IPS DF 6.9 (cell line): Measurements from ENCODE around the gene FIBIN.
"Not testable (repeated sequence)": the region's sequence is repeated elsewhere in the genome, so short reads cannot be mapped to it uniquely, and the experiment has no call there.

ENCODE experiments used
- DNase-seq: peaks from one replicate; pipeline ENCODE4 v3.0.0-alpha.2; 2013; ENCODE audit warnings: low read depth, low spot score
- H3K27ac ChIP-seq: one replicate; pipeline ENCODE4 v1.5.1; 2013; ENCODE audit warnings: low read length, control low read depth
- H3K27me3 ChIP-seq: 2 replicates; pipeline ENCODE4 v1.6.1; 2013; ENCODE audit warnings: mild to moderate bottlenecking, low read length; ENCODE audit not compliant: control insufficient read depth, insufficient read depth
- H3K36me3 ChIP-seq: 2 replicates; pipeline ENCODE4 v1.6.1; 2013; ENCODE audit warnings: low read length; ENCODE audit not compliant: control insufficient read depth, insufficient read depth
- H3K4me1 ChIP-seq: 2 replicates; pipeline ENCODE4 v1.6.1; 2013; ENCODE audit warnings: low read length; ENCODE audit not compliant: control insufficient read depth, insufficient read depth
- H3K4me3 ChIP-seq: 2 replicates; pipeline ENCODE4 v1.5.1; 2013; ENCODE audit warnings: mild to moderate bottlenecking, low read length
- H3K9me3 ChIP-seq: 2 replicates; pipeline ENCODE4 v1.6.1; 2013; ENCODE audit warnings: low read length, inconsistent platforms; ENCODE audit not compliant: control insufficient read depth, insufficient read depth
- WGBS: extraction: QIAGEN DNeasy Blood & Tissue Kit; methylation state at CpG from one replicate; pipeline ENCODE4 v1.1.7; 2013; ENCODE audit warnings: mixed read lengths, missing lambda C conversion rate; ENCODE audit not compliant: insufficient read length, insufficient coverage; 5-methylcytosine and 5-hydroxymethylcytosine counted together

The FIBIN gene

DNA sequence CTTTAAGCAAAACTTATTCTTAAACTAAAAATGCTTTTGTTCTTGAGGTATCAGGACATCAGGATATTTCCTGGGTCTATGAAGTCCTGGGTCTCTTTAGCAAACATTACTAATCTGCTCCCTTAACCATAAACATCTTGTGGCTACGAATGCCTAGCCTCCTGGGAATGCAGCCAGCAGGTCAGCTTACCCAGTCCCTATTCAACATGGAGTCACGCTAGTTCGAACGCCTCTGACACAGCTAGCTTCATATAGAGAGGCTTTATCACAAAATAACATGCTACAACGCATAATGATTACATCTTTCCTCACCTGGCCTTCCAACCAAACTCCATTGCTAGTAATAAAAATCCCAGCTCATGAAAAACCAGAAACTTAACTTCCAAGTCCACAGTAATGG is 17.5 kb upstream of the FIBIN start:
- no peak for DNase-seq
- Histone ChIP-seq H3K27ac (no peak overlapping the region), H3K4me1 (no peaks in the 10 kb centered on the region), H3K4me3 (no peak overlapping the region), H3K27me3 (no peaks in the 10 kb centered on the region), H3K9me3 (no peaks in the 10 kb centered on the region), H3K36me3 (no peaks in the 10 kb centered on the region)
- no CpG with 5 or more reads among the region's 5 CpGs for WGBS

- not testable (repeated sequence) for H3K27me3 ChIP-seq, H3K27ac ChIP-seq, H3K4me3 ChIP-seq, H3K9me3 ChIP-seq, H3K36me3 ChIP-seq, H3K4me1 ChIP-seq
- WGBS, result no CpG with 5 or more reads among the region's 15 CpGs
- DNase-seq, result peak; percentile 37
These were observed 16.7 kb upstream of the FIBIN start for GRCh38 chr11:26977209-26977608.

DNA sequence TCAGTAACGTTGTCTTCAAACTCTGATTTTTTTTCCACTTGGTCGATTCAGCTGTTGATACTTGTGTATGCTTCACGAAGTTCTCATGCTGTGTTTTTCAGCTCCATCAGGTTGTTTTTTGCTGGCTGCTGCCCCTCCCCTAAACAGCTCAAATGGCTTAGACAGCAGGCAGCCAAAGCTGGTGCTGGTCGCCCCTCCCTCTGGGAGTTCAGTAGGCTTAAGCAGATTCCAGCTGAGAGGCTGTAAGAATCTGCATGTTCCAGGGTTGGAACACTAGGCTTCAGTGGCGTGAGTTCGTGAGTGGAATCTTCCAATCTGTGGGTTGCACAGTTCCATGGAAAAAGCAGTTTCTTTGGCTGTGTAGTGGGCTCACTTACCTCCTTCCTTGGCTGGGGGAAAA is 10.3 kb upstream of the FIBIN start:
- Histone ChIP-seq H3K36me3 (no peaks in the 10 kb centered on the region), H3K27me3 (no peaks in the 10 kb centered on the region), H3K4me3 (no peak overlapping the region), H3K4me1 (no peaks in the 10 kb centered on the region), H3K27ac (no peak overlapping the region), H3K9me3 (no peaks in the 10 kb centered on the region)
- DNase-seq, result no peak
- no CpG with 5 or more reads among the region's 6 CpGs for WGBS

GRCh38 chr11:26985470-26985869 is 8.4 kb upstream of the FIBIN start:
- H3K4me1 ChIP-seq, result no peaks in the 10 kb centered on the region
- H3K27me3 ChIP-seq, result no peaks in the 10 kb centered on the region
- no peak overlapping the region for H3K27ac ChIP-seq
- H3K9me3 ChIP-seq, result no peaks in the 10 kb centered on the region
- H3K36me3 ChIP-seq, result no peaks in the 10 kb centered on the region
- H3K4me3 ChIP-seq, result no peak overlapping the region
- DNase-seq, result no peak
- no CpG with 5 or more reads among the region's 1 CpG for WGBS

GRCh38 chr11:26985943-26986342 is 8.0 kb upstream of the FIBIN start:
- WGBS, result no CpG with 5 or more reads among the region's 4 CpGs
- no peaks in the 10 kb centered on the region for H3K27me3 ChIP-seq
- H3K9me3 ChIP-seq, result no peaks in the 10 kb centered on the region
- H3K36me3 ChIP-seq, result no peaks in the 10 kb centered on the region
- no peak overlapping the region for H3K4me3 ChIP-seq
- H3K27ac ChIP-seq, result no peak overlapping the region
- no peak for DNase-seq
- H3K4me1 ChIP-seq, result no peaks in the 10 kb centered on the region

DNA sequence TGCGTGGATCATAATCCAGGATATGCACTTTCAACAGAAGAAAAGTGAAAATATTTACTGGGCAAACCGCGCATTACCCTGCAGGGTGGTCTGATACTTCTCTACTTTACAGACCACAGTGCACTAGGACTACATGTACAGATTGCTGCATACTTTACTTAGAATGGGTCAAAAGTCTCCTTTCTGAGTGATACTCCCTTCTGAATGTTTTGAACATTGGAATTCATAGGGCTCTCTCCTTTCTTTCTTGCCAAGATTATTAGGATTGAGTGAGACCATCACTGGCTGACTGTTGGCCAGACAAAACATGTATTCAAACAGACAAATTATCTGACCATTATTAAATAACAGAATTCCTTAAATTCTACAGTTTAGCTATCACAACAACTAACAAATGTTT is 6.6 kb upstream of the FIBIN start:
- no peaks in the 10 kb centered on the region for H3K27me3 ChIP-seq
- no CpG with 5 or more reads among the region's 3 CpGs for WGBS
- H3K4me3 ChIP-seq, result no peak overlapping the region
- no peaks in the 10 kb centered on the region for H3K4me1 ChIP-seq
- H3K36me3 ChIP-seq, result no peaks in the 10 kb centered on the region
- H3K9me3 ChIP-seq, result no peaks in the 10 kb centered on the region
- H3K27ac ChIP-seq, result no peak overlapping the region
- no peak for DNase-seq

DNA sequence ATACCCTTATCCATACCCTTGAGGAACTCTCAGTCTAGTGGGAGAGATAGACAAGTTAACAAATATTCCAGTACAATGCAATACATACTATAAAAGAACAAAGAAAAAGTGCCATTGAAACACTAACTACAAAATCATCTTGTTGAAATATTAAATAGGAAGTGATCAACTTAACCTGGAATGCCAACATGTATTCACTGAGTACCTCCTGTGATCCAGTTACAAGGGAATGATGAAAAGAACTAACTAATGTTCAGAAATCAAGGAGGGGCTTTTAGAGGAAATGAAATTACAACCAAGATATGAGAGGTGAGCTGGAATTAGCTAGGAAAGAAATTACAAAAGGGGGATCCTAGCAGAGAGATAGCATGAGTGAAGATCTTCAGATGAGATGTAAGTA is 6.2 kb upstream of the FIBIN start:
- H3K27me3 ChIP-seq, result no peaks in the 10 kb centered on the region
- no peak overlapping the region for H3K27ac ChIP-seq
- H3K4me3 ChIP-seq, result no peak overlapping the region
- no peaks in the 10 kb centered on the region for H3K4me1 ChIP-seq
- H3K9me3 ChIP-seq, result no peaks in the 10 kb centered on the region
- no peak for DNase-seq
- H3K36me3 ChIP-seq, result no peaks in the 10 kb centered on the region

DNA sequence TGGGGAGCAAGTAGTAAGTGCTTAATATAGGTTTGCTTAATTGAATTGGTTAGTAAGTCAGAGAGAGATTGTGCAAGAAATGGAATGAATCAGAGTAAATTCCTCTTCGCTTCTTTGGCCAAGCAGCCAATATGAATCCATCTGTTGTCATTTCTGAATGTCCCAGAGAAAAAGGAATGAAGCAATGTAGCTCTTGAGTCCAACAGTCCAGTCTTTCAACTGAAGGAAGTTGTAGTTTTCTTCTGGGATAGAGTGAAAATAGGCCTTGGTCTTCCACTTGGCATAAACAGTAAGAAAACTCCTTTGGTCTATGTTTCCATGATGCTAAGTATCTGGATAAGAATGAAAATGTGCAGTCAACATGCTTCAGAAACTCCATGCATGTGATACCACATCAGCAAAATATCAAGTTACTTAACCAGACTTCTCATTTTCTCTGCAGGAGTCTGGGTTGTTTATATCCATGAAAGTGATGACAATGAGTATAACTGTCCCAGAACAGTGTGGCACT is 1.8 kb upstream of the FIBIN start:
- no peak for DNase-seq
- Histone ChIP-seq H3K27ac (no peak overlapping the region), H3K36me3 (no peaks in the 10 kb centered on the region), H3K4me3 (no peak overlapping the region), H3K4me1 (no peaks in the 10 kb centered on the region), H3K27me3 (no peaks in the 10 kb centered on the region), H3K9me3 (no peaks in the 10 kb centered on the region)
- no CpG with 5 or more reads among the region's 1 CpG for WGBS

DNA sequence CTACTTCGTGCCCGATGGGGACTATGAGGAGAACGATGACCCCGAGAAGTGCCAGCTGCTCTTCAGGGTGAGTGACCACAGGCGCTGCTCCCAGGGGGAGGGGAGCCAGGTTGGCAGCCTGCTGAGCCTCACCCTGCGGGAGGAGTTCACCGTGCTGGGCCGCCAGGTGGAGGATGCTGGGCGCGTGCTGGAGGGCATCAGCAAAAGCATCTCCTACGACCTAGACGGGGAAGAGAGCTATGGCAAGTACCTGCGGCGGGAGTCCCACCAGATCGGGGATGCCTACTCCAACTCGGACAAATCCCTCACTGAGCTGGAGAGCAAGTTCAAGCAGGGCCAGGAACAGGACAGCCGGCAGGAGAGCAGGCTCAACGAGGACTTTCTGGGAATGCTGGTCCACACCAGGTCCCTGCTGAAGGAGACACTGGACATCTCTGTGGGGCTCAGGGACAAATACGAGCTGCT is 751 bp downstream of the FIBIN start:
- no peak for DNase-seq
- no CpG with 5 or more reads among the region's 19 CpGs for WGBS
- no peak overlapping the region for H3K27ac ChIP-seq
- H3K27me3 ChIP-seq, result no peaks in the 10 kb centered on the region
- H3K36me3 ChIP-seq, result no peaks in the 10 kb centered on the region
- H3K4me1 ChIP-seq, result no peaks in the 10 kb centered on the region
- H3K4me3 ChIP-seq, result no peak overlapping the region; the same call in 1 of the 2 replicates
- H3K9me3 ChIP-seq, result no peaks in the 10 kb centered on the region

- Histone ChIP-seq H3K4me1 (no peaks in the 10 kb centered on the region), H3K27me3 (no peaks in the 10 kb centered on the region), H3K4me3 (no peak overlapping the region), H3K9me3 (no peaks in the 10 kb centered on the region), H3K36me3 (no peaks in the 10 kb centered on the region), H3K27ac (no peak overlapping the region)
- no CpG with 5 or more reads among the region's 1 CpG for WGBS
- no peak for DNase-seq
These were observed 2.0 kb downstream of the FIBIN start for GRCh38 chr11:26995701-26996460.

GRCh38 chr11:26997378-26997777 is 3.5 kb downstream of the FIBIN start:
- no peak overlapping the region for H3K4me3 ChIP-seq
- no peaks in the 10 kb centered on the region for H3K4me1 ChIP-seq
- no peaks in the 10 kb centered on the region for H3K9me3 ChIP-seq
- WGBS, result no CpG with 5 or more reads among the region's 2 CpGs
- H3K27ac ChIP-seq, result no peak overlapping the region
- no peaks in the 10 kb centered on the region for H3K36me3 ChIP-seq
- DNase-seq, result no peak
- H3K27me3 ChIP-seq, result no peaks in the 10 kb centered on the region
